Superior temporal gyrus (tissue), 1 donor: ENCODE data around the gene ADIPOR2.

ENCODE experiments used
- DNase-seq: peaks from one replicate; pipeline ENCODE4 v3.0.0-alpha.2; 2016; ENCODE audit errors: extremely low spot score

Gene ADIPOR2

DNA sequence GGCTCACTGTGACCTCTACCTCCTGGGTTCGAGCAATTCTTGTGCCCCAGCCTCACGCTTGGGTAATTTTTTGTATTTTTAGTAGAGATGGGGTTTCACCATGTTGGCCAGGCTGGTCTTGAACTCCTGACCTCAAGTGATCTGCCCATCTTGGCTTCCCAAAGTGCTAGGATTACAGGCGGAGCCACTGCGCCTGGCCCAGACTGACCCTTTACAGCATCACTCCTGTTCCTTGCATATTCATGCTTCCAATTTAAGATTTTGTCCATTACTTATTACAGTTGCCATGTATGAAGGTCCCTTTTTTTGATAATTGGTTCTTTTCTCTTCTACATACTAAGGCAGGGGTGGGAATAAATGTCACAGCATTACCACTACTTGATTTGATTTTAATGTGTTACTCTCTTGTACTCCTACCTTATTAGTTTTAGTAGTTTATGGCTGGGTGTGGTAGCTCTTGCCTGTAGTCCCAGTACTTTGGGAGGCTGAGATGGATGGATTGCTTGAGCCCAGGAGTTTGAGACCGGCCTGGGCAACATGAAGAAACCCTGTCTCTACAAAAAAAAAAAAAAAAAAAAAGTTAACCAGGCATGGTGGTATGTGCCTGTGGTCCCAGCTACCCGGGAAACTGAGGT, 46.9 kb downstream of the ADIPOR2 start:
- peak; percentile 4 for DNase-seq

DNA sequence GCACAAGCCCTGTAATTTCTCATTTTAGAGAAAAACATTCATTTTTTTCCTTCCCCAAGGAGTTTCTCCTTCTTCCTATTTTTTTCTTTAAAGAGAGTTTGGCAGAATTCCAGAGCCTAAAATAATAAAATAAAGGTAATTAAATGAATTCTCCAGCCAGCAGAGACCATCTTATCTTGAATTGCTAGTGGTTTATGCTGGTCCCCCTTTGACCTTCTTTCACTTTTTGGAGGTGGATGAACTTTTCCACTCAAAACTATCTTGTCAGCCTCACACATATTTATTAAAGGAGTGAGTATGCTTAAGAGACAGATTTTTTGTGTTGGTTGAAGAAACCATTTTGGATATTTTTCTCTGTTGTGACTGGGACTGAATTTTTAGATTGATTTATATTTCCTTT, 47.6 kb downstream of the ADIPOR2 start:
- peak; percentile 4 for DNase-seq

DNA sequence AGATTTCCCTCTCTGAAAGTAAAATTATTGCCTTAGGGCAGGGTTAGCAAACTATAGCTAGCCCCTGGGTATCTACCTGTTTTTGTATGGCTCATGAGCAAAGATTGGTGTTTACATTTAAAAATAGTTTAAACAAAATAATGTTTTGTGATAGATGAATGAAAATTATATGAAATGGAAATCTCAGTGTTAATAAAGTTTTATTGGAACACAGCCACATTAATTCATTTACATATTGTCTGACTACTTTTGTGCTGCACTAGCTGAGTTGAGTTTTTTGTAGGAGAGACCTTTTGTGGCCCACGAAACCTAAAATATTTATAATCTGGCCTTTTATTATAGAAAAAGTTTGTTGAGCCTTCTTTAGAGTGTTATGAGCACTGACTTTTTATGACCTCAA, 48.5 kb downstream of the ADIPOR2 start:
- no peak for DNase-seq

DNA sequence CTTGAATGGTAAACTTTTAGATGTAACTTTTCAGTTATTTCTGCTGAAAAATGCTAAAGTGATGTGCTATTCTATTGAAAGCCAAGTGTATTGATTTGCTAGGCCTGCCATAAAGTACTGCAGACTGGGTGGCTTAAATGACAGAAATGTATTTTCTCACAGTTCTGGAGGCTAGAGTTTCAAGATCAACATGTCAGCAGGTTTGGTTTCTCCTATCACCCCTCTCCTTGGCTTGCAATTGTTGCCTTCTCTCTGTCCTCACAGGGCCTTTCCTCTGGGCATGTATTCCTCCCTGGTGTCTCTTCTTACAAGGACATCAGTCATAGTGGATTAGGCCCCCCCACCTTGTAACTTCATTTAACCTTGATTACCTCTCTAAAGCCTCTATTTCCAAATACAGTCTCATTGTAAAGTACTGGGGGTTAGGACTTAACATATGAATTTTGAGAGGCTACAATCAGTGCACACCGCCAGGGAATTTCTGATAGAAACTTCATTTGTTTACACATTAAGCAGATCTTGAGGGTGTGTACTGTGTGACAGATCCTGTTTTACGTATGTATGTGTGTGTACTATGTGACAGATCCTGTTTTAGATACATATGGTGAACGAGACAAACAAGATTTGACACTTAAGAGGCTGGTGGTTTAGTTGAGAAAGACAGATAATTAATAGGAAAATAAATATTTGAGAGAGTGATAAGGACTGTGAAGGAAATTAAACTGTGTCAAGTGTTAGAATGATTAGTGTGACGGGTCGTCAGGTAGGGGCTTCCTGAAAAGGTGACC, 49.5 kb downstream of the ADIPOR2 start:
- no peak for DNase-seq

DNA sequence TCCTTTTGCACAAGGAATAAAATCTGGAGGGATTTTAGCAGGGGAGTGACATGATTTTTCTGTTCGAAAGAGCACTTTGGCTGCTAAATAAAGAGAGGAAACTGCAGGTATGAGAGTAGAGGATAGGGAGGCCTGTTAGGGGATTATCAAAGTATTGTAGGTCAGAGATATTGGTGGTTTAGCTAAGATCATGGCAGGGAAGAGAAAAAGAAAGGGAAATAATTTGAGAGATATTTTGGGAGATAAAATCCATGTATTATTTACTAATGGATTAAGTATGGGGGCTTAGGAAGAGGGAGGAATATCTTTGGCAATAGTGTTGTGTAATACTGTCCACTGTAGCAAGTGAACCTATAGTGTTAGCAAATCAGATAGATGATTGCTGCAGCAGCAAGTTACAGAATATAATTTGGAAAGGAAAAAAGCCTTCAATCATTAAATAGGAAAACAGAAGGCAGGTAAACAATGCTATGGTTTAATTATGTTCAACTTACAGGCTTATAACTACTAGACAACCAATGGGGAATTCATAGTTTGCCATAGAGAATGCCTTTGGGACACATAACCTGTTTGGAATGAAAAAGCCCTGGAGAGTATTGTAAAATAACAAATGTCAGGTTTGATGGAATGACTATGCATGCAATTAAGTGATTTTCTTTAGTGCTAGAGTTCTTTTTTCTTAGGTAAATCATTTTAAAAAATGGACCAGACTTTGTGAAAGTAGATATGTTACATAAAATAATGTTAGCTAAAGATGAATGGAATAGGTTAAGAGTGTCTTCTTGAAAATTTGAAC, 50.5 kb downstream of the ADIPOR2 start:
- no peak for DNase-seq

DNA sequence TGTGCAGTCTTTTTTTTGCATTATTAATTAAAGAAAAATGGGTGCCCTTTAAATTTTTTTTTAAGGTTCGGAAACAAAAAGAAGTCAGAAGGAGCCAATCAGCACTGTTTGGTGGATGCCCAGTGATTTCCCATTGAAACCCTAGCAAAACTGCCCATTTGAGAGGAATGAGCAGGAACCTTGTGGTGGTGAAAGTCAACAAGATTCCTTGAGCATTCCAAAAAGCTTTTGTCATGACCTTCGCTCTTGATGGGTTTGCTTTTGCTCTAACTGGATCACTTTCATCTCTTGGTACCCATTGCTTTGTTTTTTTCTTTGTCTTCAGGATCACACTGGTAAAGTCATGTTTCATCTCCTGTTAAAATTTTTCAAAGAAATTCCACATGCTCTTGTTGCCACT, 54.1 kb downstream of the ADIPOR2 start:
- DNase-seq: no peak

DNA sequence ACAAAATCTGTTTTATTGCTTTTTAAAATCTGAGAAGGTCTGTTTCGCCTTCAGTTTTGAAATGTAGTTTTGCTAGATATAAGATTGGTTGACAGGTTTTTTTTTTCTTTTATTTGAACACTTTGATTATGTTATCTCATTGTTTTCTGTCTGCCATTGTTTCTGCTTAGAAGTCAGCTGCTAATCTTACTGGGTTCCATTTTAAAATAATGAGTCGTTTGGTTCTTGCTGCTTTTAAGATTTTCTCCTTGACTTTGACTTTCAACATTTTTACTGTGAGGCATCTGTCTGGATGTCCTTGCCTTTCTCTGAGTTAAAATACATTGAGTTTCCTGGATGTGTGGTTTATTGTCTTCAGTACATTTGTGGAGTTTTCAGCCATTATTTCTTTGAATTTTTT, 56.7 kb downstream of the ADIPOR2 start:
- no peak for DNase-seq

DNA sequence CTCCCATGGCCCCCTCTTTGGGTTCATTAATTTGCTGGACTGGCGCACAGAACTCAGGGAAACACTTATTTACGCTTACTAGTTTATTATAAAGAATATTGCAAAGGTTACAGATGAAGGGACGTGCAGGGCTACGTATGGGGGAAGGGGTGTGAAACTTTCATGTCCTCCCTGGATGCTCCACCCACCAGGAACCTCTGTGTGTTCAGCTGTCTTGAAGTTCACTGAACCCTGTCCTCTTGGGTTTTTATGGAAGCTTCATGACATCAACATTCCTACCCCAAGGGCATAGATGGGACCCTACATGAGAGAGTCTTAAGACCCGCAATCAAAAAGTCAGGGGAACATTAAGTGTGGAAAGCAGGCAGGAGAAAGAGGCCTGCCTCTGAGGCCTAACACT, 58.1 kb downstream of the ADIPOR2 start:
- no peak for DNase-seq

DNA sequence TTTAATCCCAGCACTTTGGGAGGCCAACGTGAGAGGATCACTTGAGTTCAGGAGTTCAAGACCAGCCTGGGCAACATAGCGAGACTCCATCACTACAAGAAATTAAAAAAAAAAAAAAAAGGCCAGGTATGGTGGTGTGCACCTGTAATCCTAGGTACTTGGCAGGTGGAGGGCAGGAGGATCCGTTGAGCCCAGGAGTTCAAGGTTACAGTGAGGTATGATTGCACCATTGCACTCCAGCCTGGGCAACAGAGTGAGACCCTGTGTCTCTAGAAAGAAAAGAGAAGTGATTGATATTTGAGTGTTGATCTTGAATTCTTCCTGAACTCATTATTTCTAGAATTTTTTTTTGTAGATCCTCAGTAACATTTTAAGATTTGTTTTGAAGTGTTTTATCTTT, 59.4 kb downstream of the ADIPOR2 start:
- DNase-seq: no peak

DNA sequence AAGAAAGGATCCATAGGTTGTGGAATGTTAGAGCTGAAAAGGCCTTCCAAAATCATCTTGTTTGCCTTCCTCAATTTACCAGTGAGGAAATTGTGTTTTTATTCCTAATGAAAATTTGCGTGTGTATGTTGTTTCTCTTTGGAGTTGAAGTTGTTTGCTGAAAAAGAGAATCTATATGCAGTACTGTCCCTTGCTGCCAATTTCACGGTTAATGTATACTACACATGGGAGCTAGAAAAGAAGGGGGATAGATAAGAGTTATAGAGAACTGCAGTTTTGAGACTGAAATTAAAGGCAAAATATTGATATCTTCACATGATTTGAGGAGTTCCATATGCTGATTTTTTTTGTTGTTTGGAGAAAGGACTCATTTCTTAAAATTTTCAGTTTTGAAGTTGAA, 67.5 kb downstream of the ADIPOR2 start:
- no peak for DNase-seq

DNA sequence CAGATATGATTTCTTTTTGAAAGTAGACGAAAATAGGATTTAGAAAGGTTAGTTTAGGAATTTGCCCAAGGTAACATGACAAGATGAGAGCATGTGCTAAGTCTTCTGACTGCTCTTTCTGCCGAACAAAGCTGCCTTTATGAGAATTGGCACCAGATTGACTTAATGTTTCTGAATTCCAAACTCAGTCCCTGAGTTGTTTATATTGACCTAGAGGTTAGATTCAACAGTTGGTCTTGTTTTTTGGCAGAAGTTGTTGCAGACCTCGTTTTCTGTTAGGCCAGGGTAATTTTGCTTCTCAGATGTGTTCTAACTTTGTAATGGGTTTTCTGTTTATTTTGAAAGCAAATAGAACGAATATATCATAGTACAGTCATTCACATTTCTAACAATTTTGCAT, 68.0 kb downstream of the ADIPOR2 start:
- peak; percentile 90 for DNase-seq

DNA sequence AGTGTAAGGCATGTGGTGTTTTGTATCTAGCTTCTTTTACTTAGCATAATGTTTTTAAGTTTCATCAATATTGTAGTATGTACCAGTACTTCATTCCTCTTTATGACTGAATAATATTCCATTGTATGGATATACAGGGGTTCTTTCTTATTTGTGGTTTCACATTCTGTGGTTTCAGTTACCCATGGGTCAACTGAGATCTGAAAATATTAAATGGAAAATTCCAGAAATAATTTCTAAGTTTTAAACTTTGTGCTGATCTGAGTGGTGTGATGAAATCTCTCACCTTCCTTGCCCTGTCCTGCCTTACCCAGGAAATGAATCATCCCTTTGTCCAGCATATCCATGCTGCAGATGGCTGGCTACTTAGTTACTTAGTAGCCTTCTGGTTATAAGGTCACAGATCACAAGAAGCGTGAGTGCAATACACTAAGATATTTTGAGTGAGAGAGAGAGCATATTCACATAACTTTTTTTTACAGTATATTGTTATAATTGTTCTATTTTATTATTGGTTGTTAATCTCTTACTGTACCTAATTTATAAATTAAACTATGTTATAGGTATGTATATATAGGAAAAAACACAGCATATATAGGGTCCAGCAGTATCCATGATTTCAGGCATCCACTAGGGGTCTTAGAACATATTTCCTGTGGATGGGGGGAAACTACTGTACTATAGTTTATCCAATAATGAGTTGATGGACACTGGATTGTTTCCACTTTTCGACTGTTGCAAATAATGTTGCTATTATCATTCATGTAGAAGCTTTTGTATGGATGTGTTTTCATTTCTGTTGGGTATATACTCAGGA, 69.9 kb downstream of the ADIPOR2 start:
- DNase-seq: no peak

DNA sequence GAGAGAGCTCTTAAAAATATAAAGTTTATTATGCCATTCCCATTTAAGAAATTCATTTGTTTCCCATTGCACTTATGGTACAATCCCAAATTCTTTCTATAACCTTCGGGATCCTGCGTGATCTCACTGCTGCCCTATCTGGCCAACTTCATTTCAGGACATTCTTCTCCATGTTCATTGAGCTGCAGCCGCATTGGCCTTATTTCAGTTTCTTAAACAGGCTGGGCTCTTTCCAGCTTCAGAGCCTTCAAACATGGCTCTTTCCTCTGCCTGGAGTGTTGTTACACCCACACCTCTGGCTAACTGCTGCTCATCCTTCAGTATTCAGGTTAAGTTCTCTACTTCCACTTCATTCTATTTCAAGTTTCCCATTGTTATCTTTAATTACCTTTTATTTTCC, 71.0 kb downstream of the ADIPOR2 start:
- no peak for DNase-seq

DNA sequence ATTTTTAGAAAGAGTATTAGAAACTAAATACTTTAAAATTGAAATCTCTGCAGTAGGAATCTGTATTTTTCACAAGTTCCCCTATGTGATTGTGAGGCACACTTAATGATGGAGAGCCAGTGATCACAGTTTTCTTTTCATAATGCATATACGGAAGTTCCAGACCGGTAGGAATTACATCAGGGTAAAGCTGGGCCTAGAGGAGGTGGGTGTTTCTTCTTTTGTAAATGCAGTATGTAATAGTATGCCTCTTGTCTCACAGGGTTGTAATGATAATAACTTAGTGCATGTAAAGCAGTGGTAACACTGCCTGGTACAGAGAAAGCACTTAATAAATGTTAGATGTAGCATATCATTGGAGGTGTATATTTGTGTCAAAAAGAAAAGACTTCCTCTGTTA, 72.3 kb downstream of the ADIPOR2 start:
- DNase-seq: no peak

DNA sequence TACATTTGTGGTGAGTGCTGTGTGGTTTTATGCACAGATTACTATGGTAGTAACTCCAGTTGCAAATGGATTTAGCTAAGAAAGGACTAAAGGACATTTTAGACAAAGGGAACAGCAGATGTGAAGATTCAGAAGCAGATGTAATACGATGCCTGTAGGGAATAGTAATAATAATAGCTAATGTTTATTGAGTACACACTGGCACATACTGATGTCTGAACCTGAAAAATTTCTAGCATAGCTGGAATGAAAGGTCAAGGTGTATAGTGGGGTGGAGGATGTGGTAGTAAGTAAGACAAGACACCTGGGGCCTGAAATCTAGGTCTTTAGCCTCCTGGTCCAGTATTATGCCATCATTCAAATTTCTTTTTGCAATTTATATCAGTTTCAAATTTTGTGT, 75.2 kb downstream of the ADIPOR2 start:
- no peak for DNase-seq

DNA sequence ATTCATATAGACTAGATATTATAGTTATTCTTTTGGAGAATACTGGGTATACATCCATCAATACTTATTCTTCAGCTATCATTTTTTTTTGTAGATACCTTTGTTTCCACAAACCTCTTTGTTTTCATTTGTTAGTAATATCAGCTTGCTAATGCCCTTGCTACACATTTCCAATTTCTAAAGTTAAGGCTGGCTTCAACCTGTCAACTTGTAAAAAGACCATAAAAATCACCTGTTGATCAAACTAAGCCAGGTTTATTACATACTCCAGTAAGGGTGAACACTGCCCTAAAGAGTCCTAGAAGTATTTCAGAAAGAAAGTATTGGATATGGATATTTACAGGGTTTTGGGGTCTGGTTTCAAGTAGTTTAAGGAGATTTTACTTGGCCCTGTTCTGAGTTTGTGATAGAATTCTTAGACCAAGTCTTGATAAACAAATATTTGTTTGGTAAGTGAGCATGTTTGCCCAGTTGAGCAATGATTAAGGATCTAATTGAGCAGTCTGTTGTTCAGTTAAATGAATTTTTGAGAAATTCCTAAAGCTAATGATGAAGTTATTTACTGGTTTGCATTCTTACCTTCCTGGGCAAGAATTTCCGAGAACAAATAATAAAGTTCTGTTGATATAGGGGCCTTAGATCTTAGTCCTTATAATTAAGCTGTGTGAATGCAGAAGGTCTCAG, 76.7 kb downstream of the ADIPOR2 start:
- no peak for DNase-seq

DNA sequence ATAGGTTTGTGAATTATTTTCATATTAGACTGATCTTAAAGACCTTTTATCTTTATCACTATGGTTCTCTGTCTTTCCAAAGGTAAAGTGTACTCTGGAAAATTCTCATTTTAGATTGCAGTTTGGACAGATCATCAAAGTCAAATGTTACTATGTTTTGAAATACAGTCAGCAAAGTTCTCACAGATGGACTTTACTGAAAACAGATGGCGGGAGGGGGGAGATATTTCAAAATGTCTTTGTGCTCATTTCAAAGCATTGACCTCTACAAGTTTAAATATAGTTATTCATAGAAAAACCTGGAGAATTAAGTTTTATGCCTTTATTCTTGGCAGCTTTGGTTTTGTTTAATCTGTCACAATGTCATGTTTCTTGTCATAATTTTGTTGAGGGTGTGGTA, 77.7 kb downstream of the ADIPOR2 start:
- no peak for DNase-seq

DNA sequence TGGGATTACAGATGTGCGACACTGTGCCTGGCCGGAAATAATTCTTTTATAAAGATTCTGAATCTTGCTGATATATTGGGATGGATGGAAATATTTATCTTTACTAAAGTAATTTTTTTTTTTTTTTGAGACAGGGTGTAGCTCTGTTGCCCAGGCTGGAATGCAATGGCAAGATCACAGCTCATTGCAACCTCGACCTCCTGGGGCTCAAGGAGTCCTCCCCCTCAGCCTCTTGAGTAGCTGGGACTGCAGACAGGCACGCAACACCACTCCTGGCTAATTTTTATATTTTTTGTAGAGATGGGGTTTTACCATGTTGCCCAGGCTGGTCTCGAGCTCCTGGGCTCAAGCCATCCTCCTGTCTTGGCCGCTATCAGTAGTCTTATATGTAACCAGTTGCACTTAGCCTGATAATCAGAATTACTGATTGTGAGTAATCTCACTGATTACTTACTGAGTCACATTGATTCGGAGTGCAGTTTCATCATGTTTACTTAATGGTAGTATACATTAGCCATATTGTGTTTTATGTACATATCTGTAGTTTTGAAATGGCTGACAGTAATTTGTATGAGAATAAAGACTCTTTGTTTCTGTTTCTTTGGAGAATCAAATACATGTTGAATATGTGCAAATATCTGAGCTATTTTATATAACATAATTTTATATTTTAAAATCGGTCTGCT, 79.1 kb downstream of the ADIPOR2 start:
- no peak for DNase-seq

DNA sequence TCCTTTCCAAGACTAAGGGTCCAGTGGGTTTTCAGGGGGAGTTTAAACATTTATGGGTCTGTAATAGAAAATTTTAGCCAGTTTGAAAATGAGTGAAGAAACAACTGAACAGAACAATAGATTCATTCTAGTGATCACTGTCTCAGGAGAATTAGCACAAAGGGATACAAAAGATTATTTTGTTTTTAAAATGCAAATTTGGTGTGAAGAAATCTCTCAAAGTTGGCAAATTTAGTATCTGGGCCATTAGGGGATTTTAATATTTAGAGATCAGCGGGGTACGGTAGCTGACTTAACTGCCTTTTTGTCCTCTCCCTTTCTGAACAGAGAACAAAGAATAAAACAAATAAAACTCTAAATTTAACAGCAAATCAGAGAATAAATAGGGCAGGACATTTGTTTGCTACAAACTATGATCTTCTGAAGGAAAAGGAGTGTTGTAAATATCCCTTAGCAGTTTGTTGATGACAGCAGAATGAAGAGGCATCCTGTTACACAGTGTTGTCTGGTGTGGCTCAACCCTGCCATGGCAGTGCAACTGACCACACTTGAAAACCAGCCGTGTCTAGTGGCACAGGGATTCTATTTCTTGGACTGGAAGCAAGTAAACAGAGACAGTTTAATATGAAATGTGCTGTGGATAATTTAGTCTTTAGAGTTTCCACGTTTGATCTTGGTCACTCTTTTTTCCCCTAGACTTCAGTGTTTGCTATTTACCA, 83.2 kb downstream of the ADIPOR2 start:
- peak; percentile 75 for DNase-seq
